Ishikawa (cell line): ENCODE data around the gene POLR1A.

Source experiments
- CEBPB ChIP-seq: IDR thresholded peaks from 2 replicates; pipeline ENCODE4 v1.6.1; 2012
- EGR1 ChIP-seq: IDR thresholded peaks from 2 replicates; pipeline ENCODE4 v1.6.1; 2012
- EP300 ChIP-seq: IDR thresholded peaks from 2 replicates; pipeline ENCODE4 v1.6.1; 2012; ENCODE audit warnings: borderline replicate concordance
- FOXM1 ChIP-seq: IDR thresholded peaks from 2 replicates; pipeline ENCODE4 v1.6.1; 2012; ENCODE audit warnings: low read depth, borderline replicate concordance
- MAX ChIP-seq: IDR thresholded peaks from 2 replicates; pipeline ENCODE4 v1.6.1; 2012
- NFIC ChIP-seq: IDR thresholded peaks from 2 replicates; pipeline ENCODE4 v1.6.1; 2012
- RAD21 ChIP-seq: IDR thresholded peaks from 2 replicates; pipeline ENCODE4 v1.6.1; 2012; ENCODE audit warnings: low read depth
- TAF1 ChIP-seq: IDR thresholded peaks from 2 replicates; pipeline ENCODE4 v1.6.1; 2012; ENCODE audit warnings: low read depth, mild to moderate bottlenecking
- TCF12 ChIP-seq: IDR thresholded peaks from 2 replicates; pipeline ENCODE4 v1.6.1; 2012; ENCODE audit warnings: low read depth
- USF1 ChIP-seq: IDR thresholded peaks from 2 replicates; pipeline ENCODE4 v1.6.1; 2012
- YY1 ChIP-seq: IDR thresholded peaks from 2 replicates; pipeline ENCODE4 v1.6.1; 2012; ENCODE audit warnings: low read depth

GRCh38 chr2:86033751-86034692 lies 71.7 kb downstream of the POLR1A start:
- TF ChIP-seq TAF1, result no peak
- no peak for TF ChIP-seq NFIC
- no peak for TF ChIP-seq EGR1
- no peak for TF ChIP-seq EP300
- no peak for TF ChIP-seq USF1
- no peak for TF ChIP-seq RAD21
- no peak for TF ChIP-seq YY1
- TF ChIP-seq CEBPB, result no peak
- TF ChIP-seq TCF12, result no peak
- TF ChIP-seq FOXM1, result no peak
- no peak for TF ChIP-seq MAX
